ENCODE results near the gene KLHL20. TPM values are rescaled to one million over a fixed set of nuclear protein-coding genes. Genes with fewer than 3 reads are reported as not detected.

The KLHL20 gene
- total and polyA plus RNA-seq, 12 donors = 4.6 to 42.5 (median 23.8) TPM

- no peak for TF ChIP-seq POLR2A (IDR thresholded peaks at IDR 0.05)
- TF ChIP-seq, protein P1, sequence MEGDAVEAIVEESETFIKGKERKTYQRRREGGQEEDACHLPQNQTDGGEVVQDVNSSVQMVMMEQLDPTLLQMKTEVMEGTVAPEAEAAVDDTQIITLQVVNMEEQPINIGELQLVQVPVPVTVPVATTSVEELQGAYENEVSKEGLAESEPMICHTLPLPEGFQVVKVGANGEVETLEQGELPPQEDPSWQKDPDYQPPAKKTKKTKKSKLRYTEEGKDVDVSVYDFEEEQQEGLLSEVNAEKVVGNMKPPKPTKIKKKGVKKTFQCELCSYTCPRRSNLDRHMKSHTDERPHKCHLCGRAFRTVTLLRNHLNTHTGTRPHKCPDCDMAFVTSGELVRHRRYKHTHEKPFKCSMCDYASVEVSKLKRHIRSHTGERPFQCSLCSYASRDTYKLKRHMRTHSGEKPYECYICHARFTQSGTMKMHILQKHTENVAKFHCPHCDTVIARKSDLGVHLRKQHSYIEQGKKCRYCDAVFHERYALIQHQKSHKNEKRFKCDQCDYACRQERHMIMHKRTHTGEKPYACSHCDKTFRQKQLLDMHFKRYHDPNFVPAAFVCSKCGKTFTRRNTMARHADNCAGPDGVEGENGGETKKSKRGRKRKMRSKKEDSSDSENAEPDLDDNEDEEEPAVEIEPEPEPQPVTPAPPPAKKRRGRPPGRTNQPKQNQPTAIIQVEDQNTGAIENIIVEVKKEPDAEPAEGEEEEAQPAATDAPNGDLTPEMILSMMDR (IDR thresholded peaks at IDR 0.05) = no peak
- 89 to 96% (median 94%) methylated on average over 1 of the region's 1 CpG for WGBS, 4 donors
- no peak for DNase-seq
- no peak overlapping the region for H3K27ac ChIP-seq
- no peak overlapping the region for H3K4me3 ChIP-seq
- H3K4me1 ChIP-seq (replicated peaks in 1 of 2) = no peaks in the 10 kb centered on the region
- intact Hi-C loops (cut with DNase I) = no loop called here
- H3K27me3 ChIP-seq = no peaks in the 10 kb centered on the region
- peaks cover 0 to 4% (median 0%) of the 10 kb centered on the region in 3 donors for H3K9me3 ChIP-seq (replicated peaks in 1 of 3)
- H3K36me3 ChIP-seq (replicated peaks in 1 of 2) = peaks cover 0 to 12% of the 10 kb centered on the region in 2 donors
Measured at GRCh38 chr1:173771560-173771959, 56.8 kb downstream of the KLHL20 start.

DNA sequence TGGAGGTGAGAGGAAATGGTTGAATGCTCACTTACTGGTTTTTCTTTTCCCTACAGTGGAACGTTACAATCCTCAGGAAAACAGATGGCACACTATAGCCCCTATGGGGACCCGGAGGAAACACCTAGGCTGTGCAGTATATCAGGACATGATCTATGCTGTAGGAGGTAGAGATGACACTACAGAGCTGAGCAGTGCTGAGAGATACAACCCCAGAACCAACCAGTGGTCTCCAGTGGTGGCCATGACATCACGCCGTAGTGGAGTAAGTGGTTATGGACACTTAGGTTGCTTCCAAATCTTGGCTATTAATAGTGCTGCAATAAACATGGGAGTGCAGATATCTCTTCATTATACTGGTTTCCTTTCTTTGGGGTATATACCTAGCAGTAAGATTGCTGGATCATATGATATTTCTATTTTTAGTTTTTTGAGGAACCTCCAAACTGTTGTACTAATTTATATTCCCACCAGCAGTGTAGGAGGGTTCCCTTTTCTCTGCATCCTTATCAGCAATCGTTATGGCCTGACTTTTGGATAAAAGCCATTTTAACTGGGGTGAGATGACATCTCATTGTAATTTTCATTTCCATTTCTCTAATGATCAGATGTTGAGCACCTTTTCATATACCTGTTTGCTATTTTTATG lies 60.9 kb downstream of the KLHL20 start:
- TF ChIP-seq, protein P1 (IDR thresholded peaks at IDR 0.05) = no peak
- no peak for TF ChIP-seq POLR2A (IDR thresholded peaks at IDR 0.05)
- Histone ChIP-seq H3K27ac (no peak overlapping the region), H3K27me3 (no peaks in the 10 kb centered on the region), H3K36me3 (replicated peaks in 1 of 2) (peaks cover 0 to 22% of the 10 kb centered on the region in 2 donors), H3K9me3 (replicated peaks in 1 of 3) (no peaks in the 10 kb centered on the region), H3K4me1 (replicated peaks in 1 of 2) (no peaks in the 10 kb centered on the region), H3K4me3 (no peak overlapping the region)
- no peak for DNase-seq
- intact Hi-C loops (cut with DNase I) = no loop called here
- 77 to 84% (median 83%) methylated on average over 3 to 5 of the region's 5 CpGs for WGBS, 4 donors

- Histone ChIP-seq H3K4me1 (replicated peaks in 1 of 2) (no peaks in the 10 kb centered on the region), H3K27ac (no peak overlapping the region), H3K9me3 (replicated peaks in 1 of 3) (no peaks in the 10 kb centered on the region), H3K4me3 (no peak overlapping the region), H3K36me3 (replicated peaks in 1 of 2) (peaks cover 0 to 53% of the 10 kb centered on the region in 2 donors), H3K27me3 (no peaks in the 10 kb centered on the region)
- WGBS, 4 donors = 97 to 99% (median 98%) methylated on average over 4 of the region's 4 CpGs
- TF ChIP-seq POLR2A (IDR thresholded peaks at IDR 0.05) = no peak
- TF ChIP-seq, protein P1 (IDR thresholded peaks at IDR 0.05) = no peak
- no peak for DNase-seq
- intact Hi-C loops (cut with DNase I) = no loop called here
Measured at GRCh38 chr1:173779936-173780335, 65.2 kb downstream of the KLHL20 start.

GRCh38 chr1:173784997-173785396 lies 70.2 kb downstream of the KLHL20 start:
- no peaks in the 10 kb centered on the region for H3K9me3 ChIP-seq (replicated peaks in 1 of 3)
- no peaks in the 10 kb centered on the region for H3K27me3 ChIP-seq
- no peaks in the 10 kb centered on the region for H3K4me1 ChIP-seq (replicated peaks in 1 of 2)
- DNase-seq = no peak
- H3K4me3 ChIP-seq = no peak overlapping the region
- peaks cover 0 to 55% of the 10 kb centered on the region in 2 donors for H3K36me3 ChIP-seq (replicated peaks in 1 of 2)
- TF ChIP-seq POLR2A (IDR thresholded peaks at IDR 0.05) = no peak
- TF ChIP-seq, protein P1 (IDR thresholded peaks at IDR 0.05) = no peak
- intact Hi-C loops (cut with DNase I) = no loop called here
- H3K27ac ChIP-seq = no peak overlapping the region
- WGBS, 4 donors = 92 to 95% (median 94%) methylated on average over 7 of the region's 7 CpGs
